ENCODE measurements around the gene SH3RF3.
"Not testable (repeated sequence)": the region's sequence is repeated elsewhere in the genome, so short reads cannot be mapped to it uniquely, and the experiment has no call there.

The SH3RF3 gene

GRCh38 chr2:109159096-109159495 is 30.1 kb downstream of the SH3RF3 start:
- no peak for DNase-seq

- DNase-seq: no peak
Observed at GRCh38 chr2:109160714-109161440, 31.9 kb downstream of the SH3RF3 start.

GRCh38 chr2:109162367-109162766 is 33.4 kb downstream of the SH3RF3 start:
- DNase-seq: not testable (repeated sequence)

- DNase-seq: peak in 3 of 4 experiments; percentile 31 to 49 (median 49)
Observed at GRCh38 chr2:109162999-109163398, 34.0 kb downstream of the SH3RF3 start.

GRCh38 chr2:109164311-109164710 is 35.3 kb downstream of the SH3RF3 start:
- no peak for DNase-seq

GRCh38 chr2:109164739-109165221 is 35.8 kb downstream of the SH3RF3 start:
- DNase-seq: peak; percentile 31 to 64 (median 54)

- no peak for DNase-seq
Observed at GRCh38 chr2:109166811-109167210, 37.8 kb downstream of the SH3RF3 start.

GRCh38 chr2:109168086-109168485 is 39.1 kb downstream of the SH3RF3 start:
- peak in 1 of 4 experiments; percentile 8 for DNase-seq

- DNase-seq: no peak
Observed at GRCh38 chr2:109168716-109169115, 39.7 kb downstream of the SH3RF3 start.

- DNase-seq: no peak
Observed at GRCh38 chr2:109170645-109171044, 41.6 kb downstream of the SH3RF3 start.

- DNase-seq: peak in 1 of 4 experiments; percentile 26
Observed at GRCh38 chr2:109171444-109172334, 42.7 kb downstream of the SH3RF3 start.

- no peak for DNase-seq
Observed at GRCh38 chr2:109172556-109173105, 43.6 kb downstream of the SH3RF3 start.

- DNase-seq: no peak
Observed at GRCh38 chr2:109173311-109174171, 44.5 kb downstream of the SH3RF3 start.

GRCh38 chr2:109174214-109174613 is 45.2 kb downstream of the SH3RF3 start:
- no peak for DNase-seq

- no peak for DNase-seq
Observed at GRCh38 chr2:109174626-109175349, 45.8 kb downstream of the SH3RF3 start.

GRCh38 chr2:109175350-109175678 is 46.3 kb downstream of the SH3RF3 start:
- DNase-seq: no peak

- DNase-seq: no peak
Observed at GRCh38 chr2:109176928-109177327, 47.9 kb downstream of the SH3RF3 start.

- DNase-seq: no peak
Observed at GRCh38 chr2:109177635-109178034, 48.6 kb downstream of the SH3RF3 start.

- no peak for DNase-seq
Observed at GRCh38 chr2:109178968-109179367, 50.0 kb downstream of the SH3RF3 start.

- DNase-seq: no peak
Observed at GRCh38 chr2:109180786-109181185, 51.8 kb downstream of the SH3RF3 start.

GRCh38 chr2:109182426-109182825 is 53.4 kb downstream of the SH3RF3 start:
- peak in 1 of 4 experiments; percentile 25 for DNase-seq

GRCh38 chr2:109183871-109184270 is 54.9 kb downstream of the SH3RF3 start:
- DNase-seq: no peak
